Measurements from ENCODE around the gene SIGLEC8. TPM values are rescaled to one million over a fixed set of nuclear protein-coding genes. Genes with fewer than 3 reads are reported as not detected.

Gene SIGLEC8
- total RNA-seq, 1 donor from 2014 or later: not detected

DNA sequence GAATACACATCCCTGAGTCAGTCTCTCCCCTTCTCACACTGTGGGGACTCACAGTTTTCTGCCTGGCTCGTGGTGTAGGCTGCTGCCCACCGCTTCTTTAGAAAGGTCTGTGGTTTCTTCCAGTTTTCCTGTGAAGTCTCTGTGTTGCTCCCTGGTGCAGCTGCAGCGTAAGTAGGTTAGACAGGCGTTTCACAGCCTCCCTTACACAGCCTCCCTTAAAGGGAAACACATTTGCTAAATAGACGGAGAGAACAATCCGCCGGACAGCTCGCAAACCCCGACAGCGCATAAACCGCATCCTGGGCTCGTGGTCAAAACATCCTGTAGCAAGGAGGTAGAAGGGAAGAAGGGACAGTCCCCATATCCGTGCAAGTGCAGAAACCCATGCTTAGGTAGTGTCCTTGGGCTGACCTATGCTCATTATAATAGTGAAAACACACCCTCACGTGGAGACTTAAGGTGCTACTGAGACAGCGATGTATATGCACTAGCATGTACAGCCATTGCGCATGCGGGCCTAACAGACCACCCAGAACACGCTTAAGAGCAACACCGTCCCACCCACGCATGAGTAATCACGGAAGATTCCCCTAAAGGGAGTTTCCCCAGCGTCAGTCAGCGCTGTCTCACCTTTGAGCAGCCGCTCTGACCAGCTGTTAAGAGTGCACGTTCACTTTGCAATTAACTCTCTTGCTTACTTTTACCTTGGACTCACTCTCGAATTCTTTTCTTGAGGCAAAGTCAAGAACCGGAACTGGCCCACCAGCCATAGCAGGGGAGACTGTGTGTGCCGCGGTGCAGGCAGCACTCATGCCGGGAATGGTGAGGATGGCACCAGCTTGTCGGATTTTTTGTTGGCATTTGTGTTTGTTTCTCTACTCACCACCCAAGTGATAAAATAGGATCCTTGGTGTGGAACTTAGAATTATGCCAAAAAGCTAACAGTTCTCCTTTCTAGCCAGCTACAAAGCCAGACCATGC is 16.6 kb downstream of the SIGLEC8 start:
- H3K27me3 ChIP-seq: no peaks in the 10 kb centered on the region
- H3K27ac ChIP-seq: no peak overlapping the region
- H3K4me2 ChIP-seq: no peak overlapping the region
- peaks cover 8% of the 10 kb centered on the region for H3K27me3 Mint-ChIP-seq (ENCODE audit: insufficient read depth, low read depth)
- H3F3A ChIP-seq (ENCODE audit: low read depth): no peaks in the 10 kb centered on the region
- H3K36me3 Mint-ChIP-seq: no peaks in the 10 kb centered on the region
- H3K9ac ChIP-seq: no peak overlapping the region
- DNase-seq (ENCODE audit: low spot score): no peak
- H3K4me1 Mint-ChIP-seq: no peaks in the 10 kb centered on the region
- H3K79me2 ChIP-seq (ENCODE audit: low read depth): no peaks in the 10 kb centered on the region
- no peaks in the 10 kb centered on the region for H4K20me1 ChIP-seq (ENCODE audit: low read depth)
- H3K36me3 ChIP-seq: no peaks in the 10 kb centered on the region
- no peaks in the 10 kb centered on the region for H3K4me1 ChIP-seq
- H3K9me3 Mint-ChIP-seq: peaks cover 2% of the 10 kb centered on the region
- no peaks in the 10 kb centered on the region for H3K9me3 ChIP-seq (ENCODE audit: low read depth)
- TF ChIP-seq, protein P1, sequence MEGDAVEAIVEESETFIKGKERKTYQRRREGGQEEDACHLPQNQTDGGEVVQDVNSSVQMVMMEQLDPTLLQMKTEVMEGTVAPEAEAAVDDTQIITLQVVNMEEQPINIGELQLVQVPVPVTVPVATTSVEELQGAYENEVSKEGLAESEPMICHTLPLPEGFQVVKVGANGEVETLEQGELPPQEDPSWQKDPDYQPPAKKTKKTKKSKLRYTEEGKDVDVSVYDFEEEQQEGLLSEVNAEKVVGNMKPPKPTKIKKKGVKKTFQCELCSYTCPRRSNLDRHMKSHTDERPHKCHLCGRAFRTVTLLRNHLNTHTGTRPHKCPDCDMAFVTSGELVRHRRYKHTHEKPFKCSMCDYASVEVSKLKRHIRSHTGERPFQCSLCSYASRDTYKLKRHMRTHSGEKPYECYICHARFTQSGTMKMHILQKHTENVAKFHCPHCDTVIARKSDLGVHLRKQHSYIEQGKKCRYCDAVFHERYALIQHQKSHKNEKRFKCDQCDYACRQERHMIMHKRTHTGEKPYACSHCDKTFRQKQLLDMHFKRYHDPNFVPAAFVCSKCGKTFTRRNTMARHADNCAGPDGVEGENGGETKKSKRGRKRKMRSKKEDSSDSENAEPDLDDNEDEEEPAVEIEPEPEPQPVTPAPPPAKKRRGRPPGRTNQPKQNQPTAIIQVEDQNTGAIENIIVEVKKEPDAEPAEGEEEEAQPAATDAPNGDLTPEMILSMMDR (IDR thresholded peaks at IDR 0.05): no peak
- TF ChIP-seq EZH2phosphoT487 (IDR thresholded peaks at IDR 0.05): no peak
- H2AFZ ChIP-seq (replicated peaks): no peak overlapping the region
- H3K4me3 ChIP-seq: no peak overlapping the region
- H3K27ac Mint-ChIP-seq: no peak overlapping the region
- H3K4me3 Mint-ChIP-seq: no peak overlapping the region

DNA sequence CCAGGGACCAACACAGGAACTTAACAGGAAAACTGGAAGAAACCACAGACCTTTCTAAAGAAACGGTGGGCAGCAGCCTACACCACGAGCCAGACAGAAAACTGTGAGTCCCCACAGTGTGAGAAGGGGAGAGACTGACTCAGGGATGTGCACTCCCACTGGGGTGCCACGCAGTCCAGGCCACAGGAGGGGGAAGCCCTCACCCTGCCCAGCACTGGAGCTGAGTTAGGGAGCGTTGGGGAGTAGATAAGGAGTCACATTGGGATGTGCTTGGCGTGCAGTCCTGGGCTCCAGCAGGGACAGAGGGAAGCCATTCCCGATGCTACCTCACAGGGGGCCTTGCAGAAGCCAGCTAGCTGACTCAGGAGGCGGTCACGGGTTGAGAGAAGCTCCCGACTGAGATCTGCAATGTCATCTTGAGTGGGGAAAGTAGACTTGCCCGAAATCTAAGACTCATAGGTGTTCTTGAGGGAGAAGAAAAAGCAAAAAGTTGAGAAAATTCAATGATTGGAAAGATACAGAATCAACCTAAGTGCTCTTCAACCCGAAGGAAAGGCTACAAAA is 17.3 kb downstream of the SIGLEC8 start:
- Histone ChIP-seq H3K36me3 (no peaks in the 10 kb centered on the region), H3K27me3 (no peaks in the 10 kb centered on the region), H4K20me1 (ENCODE audit: low read depth) (no peaks in the 10 kb centered on the region), H3K4me3 (no peak overlapping the region), H3F3A (ENCODE audit: low read depth) (no peaks in the 10 kb centered on the region), H3K9me3 (ENCODE audit: low read depth) (no peaks in the 10 kb centered on the region), H3K4me2 (no peak overlapping the region), H2AFZ (replicated peaks) (no peak overlapping the region), H3K27ac (no peak overlapping the region), H3K9ac (no peak overlapping the region), H3K79me2 (ENCODE audit: low read depth) (no peaks in the 10 kb centered on the region), H3K4me1 (no peaks in the 10 kb centered on the region)
- Mint-ChIP-seq H3K27me3 (ENCODE audit: insufficient read depth, low read depth) (peaks cover 8% of the 10 kb centered on the region), H3K4me1 (no peaks in the 10 kb centered on the region), H3K27ac (peak overlapping the region; percentile 29), H3K9me3 (peaks cover 2% of the 10 kb centered on the region), H3K36me3 (no peaks in the 10 kb centered on the region), H3K4me3 (no peak overlapping the region)
- DNase-seq (ENCODE audit: low spot score): no peak
- TF ChIP-seq EZH2 (IDR thresholded peaks at IDR 0.05) (no peak), EZH2phosphoT487 (IDR thresholded peaks at IDR 0.05) (no peak)
- TF ChIP-seq, protein P1 (IDR thresholded peaks at IDR 0.05): no peak

DNA sequence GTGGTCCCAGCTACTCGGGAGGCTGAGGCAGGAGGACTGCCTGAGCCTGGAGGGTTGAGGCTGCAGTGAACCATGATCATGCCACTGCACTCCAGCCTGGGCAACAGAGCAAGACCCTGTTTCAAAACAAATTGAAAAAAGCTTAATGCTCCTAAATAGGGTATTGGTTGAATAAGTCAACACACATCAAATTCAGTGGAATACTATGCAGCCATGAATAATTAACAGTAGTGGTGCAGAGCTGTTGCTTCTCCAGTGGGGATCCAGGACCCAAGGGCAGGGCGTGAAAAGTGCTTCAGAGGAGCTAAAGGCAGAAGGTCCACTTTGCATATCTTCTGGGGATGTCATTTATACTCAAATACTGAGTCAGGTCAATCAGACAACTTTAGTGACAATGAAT is 18.2 kb downstream of the SIGLEC8 start:
- Histone ChIP-seq H3F3A (ENCODE audit: low read depth) (no peaks in the 10 kb centered on the region), H3K36me3 (no peaks in the 10 kb centered on the region), H4K20me1 (ENCODE audit: low read depth) (no peaks in the 10 kb centered on the region), H3K4me1 (no peaks in the 10 kb centered on the region), H2AFZ (replicated peaks) (no peak overlapping the region), H3K4me2 (no peak overlapping the region), H3K27me3 (no peaks in the 10 kb centered on the region), H3K9ac (no peak overlapping the region), H3K9me3 (ENCODE audit: low read depth) (no peaks in the 10 kb centered on the region), H3K27ac (no peak overlapping the region), H3K79me2 (ENCODE audit: low read depth) (no peaks in the 10 kb centered on the region), H3K4me3 (no peak overlapping the region)
- H3K9me3 Mint-ChIP-seq: peaks cover 2% of the 10 kb centered on the region
- TF ChIP-seq EZH2 (IDR thresholded peaks at IDR 0.05) (no peak), EZH2phosphoT487 (IDR thresholded peaks at IDR 0.05) (no peak)
- TF ChIP-seq, protein P1 (IDR thresholded peaks at IDR 0.05): no peak
- no peak for DNase-seq (ENCODE audit: low spot score)
- H3K36me3 Mint-ChIP-seq: no peaks in the 10 kb centered on the region
- H3K4me3 Mint-ChIP-seq: no peak overlapping the region
- H3K27me3 Mint-ChIP-seq (ENCODE audit: insufficient read depth, low read depth): peaks cover 8% of the 10 kb centered on the region
- no peaks in the 10 kb centered on the region for H3K4me1 Mint-ChIP-seq
- no peak overlapping the region for H3K27ac Mint-ChIP-seq
